Adrenal gland (tissue), 5 donors: ENCODE measurements around the gene ZNF66.
"Not testable (repeated sequence)": the region's sequence is repeated elsewhere in the genome, so short reads cannot be mapped to it uniquely, and the experiment has no call there.

Experiments
- CTCF ChIP-seq, 6 experiments: fragments of 450-650 bp in 4 of 6; fragments of 200-600 bp in 2 of 6; sonication (generic) in 1 of 6; IDR thresholded peaks; 1 replicate in 5 of 6; 2 replicates in 1 of 6; pipeline versions ENCODE4 v1.5.1 to v1.8.0; 2016 to 2021; ENCODE audit warnings: antibody characterized with exemption in 6 of 6, mild to moderate bottlenecking in 2 of 6, moderate library complexity in 1 of 6
- POLR2A ChIP-seq, 2 donors: fragments of 450-650 bp; IDR thresholded peaks; one replicate each; pipeline ENCODE4 v1.6.1; 2017; ENCODE audit warnings: antibody characterized with exemption in 2 of 2, mild to moderate bottlenecking in 2 of 2, moderate library complexity in 1 of 2
- donor health status: DM: no; HTN: no; CAD: no.

DNA sequence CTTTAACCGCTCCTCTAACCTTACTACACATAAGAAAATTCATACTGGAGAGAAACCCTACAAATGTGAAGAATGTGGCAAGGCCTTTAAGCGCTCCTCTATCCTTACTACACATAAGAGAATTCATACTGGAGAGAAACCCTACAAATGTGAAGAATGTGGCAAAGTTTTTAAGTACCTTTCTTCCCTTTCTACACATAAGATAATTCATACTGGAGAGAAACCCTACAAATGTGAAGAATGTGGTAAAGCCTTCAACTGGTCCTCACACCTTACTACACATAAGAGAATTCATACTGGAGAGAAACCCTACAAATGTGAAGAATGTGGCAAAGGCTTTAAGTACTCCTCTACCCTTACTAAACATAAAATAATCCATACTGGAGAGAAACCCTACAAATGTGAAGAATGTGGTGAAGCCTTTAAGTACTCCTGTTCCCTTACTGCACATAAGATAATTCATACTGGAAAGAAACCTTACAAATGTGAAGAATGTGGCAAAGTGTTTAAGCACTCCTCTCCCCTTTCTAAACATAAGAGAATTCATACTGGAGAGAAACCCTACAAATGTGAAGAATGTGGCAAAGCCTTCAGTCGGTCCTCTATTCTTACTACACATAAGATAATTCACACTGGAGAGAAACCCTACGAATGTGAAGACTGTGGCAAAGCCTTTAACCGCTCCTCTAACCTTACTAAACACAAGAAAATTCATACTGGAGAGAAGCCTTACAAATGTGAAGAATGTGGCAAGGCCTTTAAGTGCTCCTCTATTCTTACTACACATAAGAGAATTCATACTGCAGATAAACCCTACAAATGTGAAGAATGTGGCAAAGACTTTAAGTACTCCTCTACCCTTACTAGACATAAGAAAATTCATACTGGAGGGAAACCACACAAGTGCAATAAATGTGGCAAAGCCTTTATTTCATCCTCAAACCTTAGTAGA, 30.5 kb downstream of the ZNF66 start:
- not testable (repeated sequence) for TF ChIP-seq CTCF, POLR2A (IDR thresholded peaks at IDR 0.05)
